Parathyroid adenoma (tissue), 2 donors: ENCODE results near the gene BCAT1.

ENCODE experiments used
- H2AFZ ChIP-seq: fragments of 300-600 bp; sonication (generic); one replicate; pipeline ENCODE4 v1.7.0; 2017; ENCODE audit warnings: antibody characterized with exemption, mild to moderate bottlenecking
- H3K27ac ChIP-seq: fragments of 300-600 bp; sonication (generic); one replicate; pipeline ENCODE4 v1.7.0; 2017
- H3K27me3 ChIP-seq: fragments of 300-600 bp; sonication (generic); one replicate; pipeline ENCODE4 v1.7.0; 2017; ENCODE audit warnings: low read length; ENCODE audit not compliant: control insufficient read depth, insufficient read depth
- H3K36me3 ChIP-seq: fragments of 300-600 bp; sonication (generic); one replicate; pipeline ENCODE4 v1.7.0; 2017; ENCODE audit warnings: low read length; ENCODE audit not compliant: control insufficient read depth, insufficient read depth
- H3K4me1 ChIP-seq: fragments of 300-600 bp; sonication (generic); one replicate; pipeline ENCODE4 v1.7.0; 2017; ENCODE audit warnings: control low read depth
- H3K4me2 ChIP-seq: fragments of 300-600 bp; sonication (generic); one replicate; pipeline ENCODE4 v1.7.0; 2017; ENCODE audit warnings: low read length
- H3K4me3 ChIP-seq: fragments of 300-600 bp; sonication (generic); one replicate; pipeline ENCODE4 v1.7.0; 2017; ENCODE audit warnings: low read depth, low read length
- H3K79me2 ChIP-seq: fragments of 300-600 bp; sonication (generic); one replicate; pipeline ENCODE4 v1.7.0; 2017; ENCODE audit warnings: control low read depth
- H3K9ac ChIP-seq: fragments of 300-600 bp; sonication (generic); one replicate; pipeline ENCODE4 v1.7.0; 2017; ENCODE audit warnings: mild to moderate bottlenecking
- H3K9me3 ChIP-seq: fragments of 300-600 bp; sonication (generic); one replicate; pipeline ENCODE4 v1.7.0; 2017; ENCODE audit warnings: low read length; ENCODE audit not compliant: control insufficient read depth
- TF ChIP-seq, protein P1 (sequence below): fragments of 300-600 bp; sonication (generic); IDR thresholded peaks from one replicate; pipeline ENCODE4 v1.7.0; 2017; ENCODE audit warnings: antibody characterized with exemption, mild to moderate bottlenecking
- donor health status: primary hyperparathyroidism.

BCAT1 gene

GRCh38 chr12:24996102-24996797, 47.3 kb upstream of the BCAT1 start:
- Histone ChIP-seq H3K4me2 (no peak overlapping the region), H3K27ac (no peak overlapping the region)

GRCh38 chr12:24993793-24994192, 44.9 kb upstream of the BCAT1 start:
- H3K27ac ChIP-seq: no peak overlapping the region
- H3K4me1 ChIP-seq: no peaks in the 10 kb centered on the region
- no peaks in the 10 kb centered on the region for H3K79me2 ChIP-seq
- H3K4me2 ChIP-seq: no peak overlapping the region
- no peaks in the 10 kb centered on the region for H3K27me3 ChIP-seq
- no peaks in the 10 kb centered on the region for H3K36me3 ChIP-seq
- H3K9me3 ChIP-seq: no peaks in the 10 kb centered on the region
- no peak overlapping the region for H3K4me3 ChIP-seq
- no peak overlapping the region for H3K9ac ChIP-seq
- TF ChIP-seq, protein P1, sequence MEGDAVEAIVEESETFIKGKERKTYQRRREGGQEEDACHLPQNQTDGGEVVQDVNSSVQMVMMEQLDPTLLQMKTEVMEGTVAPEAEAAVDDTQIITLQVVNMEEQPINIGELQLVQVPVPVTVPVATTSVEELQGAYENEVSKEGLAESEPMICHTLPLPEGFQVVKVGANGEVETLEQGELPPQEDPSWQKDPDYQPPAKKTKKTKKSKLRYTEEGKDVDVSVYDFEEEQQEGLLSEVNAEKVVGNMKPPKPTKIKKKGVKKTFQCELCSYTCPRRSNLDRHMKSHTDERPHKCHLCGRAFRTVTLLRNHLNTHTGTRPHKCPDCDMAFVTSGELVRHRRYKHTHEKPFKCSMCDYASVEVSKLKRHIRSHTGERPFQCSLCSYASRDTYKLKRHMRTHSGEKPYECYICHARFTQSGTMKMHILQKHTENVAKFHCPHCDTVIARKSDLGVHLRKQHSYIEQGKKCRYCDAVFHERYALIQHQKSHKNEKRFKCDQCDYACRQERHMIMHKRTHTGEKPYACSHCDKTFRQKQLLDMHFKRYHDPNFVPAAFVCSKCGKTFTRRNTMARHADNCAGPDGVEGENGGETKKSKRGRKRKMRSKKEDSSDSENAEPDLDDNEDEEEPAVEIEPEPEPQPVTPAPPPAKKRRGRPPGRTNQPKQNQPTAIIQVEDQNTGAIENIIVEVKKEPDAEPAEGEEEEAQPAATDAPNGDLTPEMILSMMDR: no peak
- no peak overlapping the region for H2AFZ ChIP-seq

More at GRCh38 chr12:24996102-24996797, 47.3 kb upstream of the BCAT1 start:
- Histone ChIP-seq H2AFZ (no peak overlapping the region), H3K9me3 (no peaks in the 10 kb centered on the region), H3K79me2 (no peaks in the 10 kb centered on the region), H3K36me3 (no peaks in the 10 kb centered on the region), H3K9ac (no peak overlapping the region), H3K4me1 (no peaks in the 10 kb centered on the region), H3K4me3 (no peak overlapping the region), H3K27me3 (no peaks in the 10 kb centered on the region)
- TF ChIP-seq, protein P1: no peak

GRCh38 chr12:24991209-24992049, 42.5 kb upstream of the BCAT1 start:
- H3K9ac ChIP-seq: no peak overlapping the region
- H3K27me3 ChIP-seq: no peaks in the 10 kb centered on the region
- no peaks in the 10 kb centered on the region for H3K79me2 ChIP-seq
- H3K27ac ChIP-seq: no peak overlapping the region
- no peaks in the 10 kb centered on the region for H3K4me1 ChIP-seq
- H3K9me3 ChIP-seq: no peaks in the 10 kb centered on the region
- no peak overlapping the region for H3K4me2 ChIP-seq
- H2AFZ ChIP-seq: no peak overlapping the region
- TF ChIP-seq, protein P1: peak; percentile 38
- no peaks in the 10 kb centered on the region for H3K36me3 ChIP-seq
- no peak overlapping the region for H3K4me3 ChIP-seq

DNA sequence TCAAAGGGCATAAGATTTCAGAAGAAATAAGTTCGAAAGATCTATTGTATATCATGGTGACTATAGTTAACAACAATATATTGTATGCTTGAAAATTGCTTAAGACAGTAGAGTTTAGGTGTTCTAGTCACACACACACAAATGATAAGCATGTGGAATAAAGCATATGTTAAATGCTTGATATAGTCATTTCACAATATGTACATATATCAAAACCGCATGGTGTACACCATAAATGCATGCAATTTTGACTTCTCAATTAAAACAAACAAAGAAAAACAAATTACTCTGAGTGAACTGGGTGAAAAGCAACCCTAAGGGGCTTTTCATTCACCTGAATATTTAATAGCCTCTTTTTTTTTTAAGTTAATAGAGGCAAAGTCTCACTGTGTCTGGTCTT, 40.3 kb upstream of the BCAT1 start:
- no peaks in the 10 kb centered on the region for H3K27me3 ChIP-seq
- H3K4me1 ChIP-seq: no peaks in the 10 kb centered on the region
- H3K4me2 ChIP-seq: no peak overlapping the region
- H3K36me3 ChIP-seq: no peaks in the 10 kb centered on the region
- H2AFZ ChIP-seq: no peak overlapping the region
- TF ChIP-seq, protein P1: no peak
- H3K9ac ChIP-seq: no peak overlapping the region
- H3K4me3 ChIP-seq: no peak overlapping the region
- H3K9me3 ChIP-seq: no peaks in the 10 kb centered on the region
- H3K79me2 ChIP-seq: no peaks in the 10 kb centered on the region
- no peak overlapping the region for H3K27ac ChIP-seq
